PFSK-1 (cell line): ENCODE results near the gene DYRK1A.

Experiments
- FOXP2 ChIP-seq: optimal IDR thresholded peaks from 2 replicates; pipeline ENCODE3; 2011; ENCODE audit warnings: borderline replicate concordance, control low read depth, inconsistent platforms; ENCODE audit not compliant: insufficient read depth; ENCODE audit errors: extremely low read length, extremely low read depth
- POLR2AphosphoS5 ChIP-seq: IDR thresholded peaks from 2 replicates; pipeline ENCODE4 v1.6.1; 2012; ENCODE audit warnings: low read depth, mild to moderate bottlenecking, control low read depth, low read length, moderate library complexity
- SIN3A ChIP-seq: IDR thresholded peaks from 2 replicates; pipeline ENCODE4 v1.6.1; 2012; ENCODE audit warnings: mild to moderate bottlenecking, low read length, moderate library complexity, borderline replicate concordance; ENCODE audit not compliant: insufficient read depth
- TAF1 ChIP-seq: IDR thresholded peaks from 2 replicates; pipeline ENCODE4 v1.6.1; 2012; ENCODE audit warnings: low read length, control low read depth, borderline replicate concordance; ENCODE audit not compliant: insufficient read depth
- TF ChIP-seq, protein P1 (sequence below), 2 experiments: IDR thresholded peaks; 2 replicates each; pipeline versions ENCODE4 v1.6.1 to v1.8.0; 2011 to 2012; ENCODE audit warnings: low read depth in 2 of 2, low read length in 2 of 2, control low read depth in 1 of 2, inconsistent platforms in 1 of 2, mild to moderate bottlenecking in 1 of 2, moderate library complexity in 1 of 2; ENCODE audit not compliant: insufficient read depth in 1 of 2

The DYRK1A gene

DNA sequence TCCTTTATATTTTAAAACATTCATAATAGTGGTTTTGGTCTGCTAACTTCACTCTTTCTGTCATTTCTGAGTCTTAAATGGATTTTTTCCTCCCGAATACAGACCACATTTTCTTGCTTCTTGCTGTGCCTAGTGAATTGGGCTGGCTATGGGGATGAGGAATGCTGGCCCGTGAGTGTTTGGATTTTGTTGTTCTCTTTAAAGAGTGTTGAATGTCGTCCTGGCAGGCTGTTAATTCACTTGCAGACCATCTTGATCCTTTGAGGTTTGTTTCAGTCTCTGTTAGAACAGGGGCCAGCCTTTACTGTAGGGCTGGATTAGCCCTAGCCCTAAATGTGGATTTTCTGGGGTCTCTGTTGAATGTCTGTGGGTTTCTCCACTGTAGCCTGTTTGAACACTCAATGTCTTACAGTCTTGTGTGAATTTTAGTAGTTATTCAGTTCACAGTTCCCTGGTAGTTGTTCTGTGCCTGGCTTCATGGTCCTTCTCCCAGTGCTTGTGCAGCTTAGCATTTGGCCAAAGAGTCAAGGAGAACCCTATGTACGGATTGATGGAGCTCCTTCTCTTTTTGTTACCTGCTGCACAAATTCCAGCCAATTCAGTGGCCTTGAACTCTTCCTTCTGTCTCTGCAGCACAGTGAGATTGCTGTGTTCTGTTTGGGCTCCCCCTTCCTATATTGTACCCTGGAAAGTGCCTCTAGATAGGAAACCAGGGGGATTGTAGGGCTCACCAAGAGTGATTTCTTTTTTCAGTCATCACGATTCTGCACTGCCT is 95.7 kb downstream of the DYRK1A start:
- TF ChIP-seq, protein P1, sequence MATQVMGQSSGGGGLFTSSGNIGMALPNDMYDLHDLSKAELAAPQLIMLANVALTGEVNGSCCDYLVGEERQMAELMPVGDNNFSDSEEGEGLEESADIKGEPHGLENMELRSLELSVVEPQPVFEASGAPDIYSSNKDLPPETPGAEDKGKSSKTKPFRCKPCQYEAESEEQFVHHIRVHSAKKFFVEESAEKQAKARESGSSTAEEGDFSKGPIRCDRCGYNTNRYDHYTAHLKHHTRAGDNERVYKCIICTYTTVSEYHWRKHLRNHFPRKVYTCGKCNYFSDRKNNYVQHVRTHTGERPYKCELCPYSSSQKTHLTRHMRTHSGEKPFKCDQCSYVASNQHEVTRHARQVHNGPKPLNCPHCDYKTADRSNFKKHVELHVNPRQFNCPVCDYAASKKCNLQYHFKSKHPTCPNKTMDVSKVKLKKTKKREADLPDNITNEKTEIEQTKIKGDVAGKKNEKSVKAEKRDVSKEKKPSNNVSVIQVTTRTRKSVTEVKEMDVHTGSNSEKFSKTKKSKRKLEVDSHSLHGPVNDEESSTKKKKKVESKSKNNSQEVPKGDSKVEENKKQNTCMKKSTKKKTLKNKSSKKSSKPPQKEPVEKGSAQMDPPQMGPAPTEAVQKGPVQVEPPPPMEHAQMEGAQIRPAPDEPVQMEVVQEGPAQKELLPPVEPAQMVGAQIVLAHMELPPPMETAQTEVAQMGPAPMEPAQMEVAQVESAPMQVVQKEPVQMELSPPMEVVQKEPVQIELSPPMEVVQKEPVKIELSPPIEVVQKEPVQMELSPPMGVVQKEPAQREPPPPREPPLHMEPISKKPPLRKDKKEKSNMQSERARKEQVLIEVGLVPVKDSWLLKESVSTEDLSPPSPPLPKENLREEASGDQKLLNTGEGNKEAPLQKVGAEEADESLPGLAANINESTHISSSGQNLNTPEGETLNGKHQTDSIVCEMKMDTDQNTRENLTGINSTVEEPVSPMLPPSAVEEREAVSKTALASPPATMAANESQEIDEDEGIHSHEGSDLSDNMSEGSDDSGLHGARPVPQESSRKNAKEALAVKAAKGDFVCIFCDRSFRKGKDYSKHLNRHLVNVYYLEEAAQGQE (IDR thresholded peaks at IDR 0.05; ENCODE audit: insufficient read depth in 1 of 2, low read depth in 2 of 2, low read length in 2 of 2): no peak
- TF ChIP-seq SIN3A: no peak

DNA sequence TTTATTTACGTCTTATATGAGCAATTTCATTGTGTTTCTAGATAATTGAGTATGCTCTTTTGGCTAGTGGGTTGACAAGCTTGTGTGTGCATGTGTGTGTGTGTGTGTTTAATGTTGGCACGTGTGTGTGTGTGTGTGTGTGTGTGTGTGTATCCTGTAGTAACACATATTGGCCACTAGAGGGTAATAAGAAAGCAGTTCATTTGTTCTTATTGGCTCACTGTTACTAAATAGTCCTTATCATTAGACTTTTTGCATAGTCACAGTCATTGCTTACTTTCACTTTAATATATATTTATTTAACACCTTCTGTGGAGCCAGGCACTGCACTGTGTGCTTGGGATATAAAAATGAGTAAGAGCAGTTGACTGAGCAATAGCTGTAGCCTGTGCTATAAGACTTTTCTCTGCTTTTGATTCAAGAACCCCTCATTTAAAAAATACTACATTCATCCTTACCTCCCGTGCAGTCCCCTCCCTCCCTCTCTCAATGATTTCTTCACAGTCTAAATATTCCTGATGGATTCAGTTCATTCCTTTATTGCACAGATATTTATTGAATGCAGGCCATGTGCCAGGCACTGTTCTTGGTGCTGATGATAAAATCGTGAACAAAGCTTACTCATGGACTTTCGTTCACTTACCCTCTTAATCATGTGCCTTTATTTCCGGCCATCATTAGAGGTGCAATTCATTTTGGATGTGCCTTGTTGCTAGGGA is 96.7 kb downstream of the DYRK1A start:
- TF ChIP-seq FOXP2: no peak
- TF ChIP-seq, protein P1 (IDR thresholded peaks at IDR 0.05; ENCODE audit: insufficient read depth in 1 of 2, low read depth in 2 of 2, low read length in 2 of 2): peak in 1 of 2 experiments; percentile 82; a peak in 2 of 4 replicates

DNA sequence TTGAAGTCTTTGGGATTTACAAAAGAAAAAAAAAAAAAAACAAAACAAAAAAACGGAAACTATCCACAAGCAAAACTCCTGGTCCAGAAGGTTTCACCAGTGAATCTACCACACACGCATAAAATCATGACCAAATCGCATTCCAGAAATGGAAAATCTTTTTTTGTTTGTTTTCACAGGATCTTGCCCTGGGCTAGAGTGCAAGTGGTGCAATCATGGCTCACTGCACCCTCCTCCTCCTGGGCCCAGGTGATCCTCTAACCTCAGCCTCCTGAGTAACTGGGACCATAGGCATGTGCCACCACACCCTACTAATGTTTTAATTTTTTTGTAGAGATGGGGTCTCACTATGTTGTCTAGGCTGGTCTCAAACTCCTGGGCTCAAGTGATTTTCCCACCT is 100.5 kb downstream of the DYRK1A start:
- no peak for TF ChIP-seq TAF1
- TF ChIP-seq FOXP2: no peak
- TF ChIP-seq, protein P1 (IDR thresholded peaks at IDR 0.05; ENCODE audit: insufficient read depth in 1 of 2, low read depth in 2 of 2, low read length in 2 of 2): no peak
- no peak for TF ChIP-seq SIN3A
- no peak for TF ChIP-seq POLR2AphosphoS5

DNA sequence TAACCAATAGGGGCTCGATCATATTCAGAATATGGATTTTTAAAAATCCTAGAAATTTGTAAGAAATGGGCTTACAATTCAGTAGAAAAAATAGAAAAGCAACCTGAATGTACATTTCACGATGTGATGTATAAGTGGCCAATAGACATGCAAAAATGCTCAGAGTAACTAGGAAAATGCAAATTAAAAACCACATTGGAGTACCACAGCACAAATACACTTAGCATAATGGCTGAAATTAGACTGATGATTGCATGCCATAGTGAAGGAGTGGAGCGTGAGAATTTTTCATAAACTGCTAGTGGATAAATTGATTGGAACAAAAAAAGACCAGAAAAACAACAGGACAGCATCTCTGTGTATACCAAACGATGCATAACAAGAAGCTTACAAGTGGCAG is 102.3 kb downstream of the DYRK1A start:
- TF ChIP-seq POLR2AphosphoS5: no peak
- no peak for TF ChIP-seq SIN3A
- TF ChIP-seq, protein P1 (IDR thresholded peaks at IDR 0.05; ENCODE audit: insufficient read depth in 1 of 2, low read depth in 2 of 2, low read length in 2 of 2): no peak
- no peak for TF ChIP-seq TAF1
- TF ChIP-seq FOXP2: no peak

DNA sequence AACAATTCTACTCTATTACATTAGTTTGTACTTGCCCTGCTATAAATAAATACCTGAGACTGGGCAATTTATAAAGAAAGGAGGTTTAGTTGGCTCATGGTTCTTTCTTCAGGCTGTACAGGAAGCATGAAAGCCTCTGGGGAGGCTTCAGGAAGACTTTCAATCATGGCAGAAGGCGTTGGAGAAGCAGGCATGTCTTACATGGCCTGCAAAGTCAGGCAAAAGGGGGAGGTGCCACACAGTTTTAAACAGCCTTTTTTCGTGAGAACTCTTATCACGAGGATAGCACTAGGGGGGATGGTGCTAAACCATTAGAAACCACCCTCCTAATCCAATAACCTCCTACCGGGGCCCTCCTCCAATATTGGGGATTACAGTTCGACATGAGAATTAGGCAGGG is 102.9 kb downstream of the DYRK1A start:
- TF ChIP-seq TAF1: no peak
- TF ChIP-seq FOXP2: no peak
- TF ChIP-seq POLR2AphosphoS5: no peak
- no peak for TF ChIP-seq SIN3A
- TF ChIP-seq, protein P1 (IDR thresholded peaks at IDR 0.05; ENCODE audit: insufficient read depth in 1 of 2, low read depth in 2 of 2, low read length in 2 of 2): no peak
